SU-DHL-6 (cell line): ENCODE measurements around the gene RARB.

ENCODE experiments used
- H2AFZ ChIP-seq: fragments of 200-600 bp; sonication (generic); 2 replicates; pipeline ENCODE4 v1.6.1; 2014; ENCODE audit warnings: low read depth, mild to moderate bottlenecking, moderate library complexity, mixed read lengths, antibody characterized with exemption, low read length; ENCODE audit not compliant: severe bottlenecking
- H3F3A ChIP-seq: fragments of 200-600 bp; shearing (Covaris generic); 2 replicates; pipeline ENCODE4 v1.6.0; 2016; ENCODE audit warnings: antibody characterized with exemption, mild to moderate bottlenecking; ENCODE audit not compliant: insufficient read depth
- H3K27ac ChIP-seq: fragments of 200-600 bp; sonication (generic); 2 replicates; pipeline ENCODE4 v1.5.1; 2016; ENCODE audit warnings: low read depth, mild to moderate bottlenecking, low read length, moderate library complexity, mixed read lengths
- H3K27me3 ChIP-seq: fragments of 200-600 bp; sonication (generic), shearing (Covaris generic); 2 replicates; pipeline ENCODE4 v1.6.0; 2014; ENCODE audit warnings: mild to moderate bottlenecking, low read length
- H3K36me3 ChIP-seq: fragments of 200-600 bp; sonication (generic); 2 replicates; pipeline ENCODE4 v1.6.1; 2014; ENCODE audit warnings: mild to moderate bottlenecking, low read length, mixed read lengths
- H3K4me2 ChIP-seq: fragments of 300-600, 200-600 bp; shearing (Covaris generic), sonication (generic); 2 replicates; pipeline ENCODE4 v1.6.0; 2014; ENCODE audit warnings: low read length, low read depth, mild to moderate bottlenecking; ENCODE audit not compliant: poor library complexity, severe bottlenecking
- H3K4me3 ChIP-seq: fragments of 200-600 bp; sonication (generic); 2 replicates; pipeline ENCODE4 v1.5.1; 2014; ENCODE audit warnings: antibody characterized with exemption, low read length, mild to moderate bottlenecking, mixed read lengths; ENCODE audit not compliant: insufficient read depth, poor library complexity, severe bottlenecking
- H3K79me2 ChIP-seq: fragments of 200-600 bp; sonication (generic); 2 replicates; pipeline ENCODE4 v1.6.1; 2014; ENCODE audit warnings: mild to moderate bottlenecking, low read length, moderate library complexity; ENCODE audit not compliant: insufficient read depth
- H3K9ac ChIP-seq: fragments of 200-600 bp; sonication (generic); 2 replicates; pipeline ENCODE4 v1.7.0; 2014; ENCODE audit warnings: mild to moderate bottlenecking, low read length
- H3K9me2 ChIP-seq: fragments of 200-600 bp; sonication (generic); replicated peaks from 2 replicates; pipeline ENCODE4 v1.6.1; 2014; ENCODE audit warnings: low read length; ENCODE audit not compliant: insufficient read depth
- H3K9me3 ChIP-seq: fragments of 200-600 bp; sonication (generic); 2 replicates; pipeline ENCODE4 v1.6.1; 2014; ENCODE audit warnings: low read length, mixed read lengths; ENCODE audit not compliant: insufficient read depth
- H4K20me1 ChIP-seq: fragments of 200-600 bp; sonication (generic); 2 replicates; pipeline ENCODE4 v1.6.1; 2014; ENCODE audit warnings: low read depth, mild to moderate bottlenecking, antibody characterized with exemption, low read length, moderate library complexity, mixed read lengths
- EZH2phosphoT487 ChIP-seq: fragments of 200-600 bp; sonication (generic), shearing (Covaris generic); conservative IDR thresholded peaks from 2 replicates; pipeline ENCODE4 v1.6.1; 2018; ENCODE audit warnings: mild to moderate bottlenecking, antibody characterized with exemption, low read length, moderate library complexity, mixed read lengths
- TF ChIP-seq, protein P1 (sequence below): fragments of 200-600 bp; sonication (generic); IDR thresholded peaks from one replicate; pipeline ENCODE4 v1.5.1; 2017; ENCODE audit warnings: antibody characterized with exemption, mild to moderate bottlenecking, low read length, moderate library complexity; ENCODE audit not compliant: insufficient read depth, poor library complexity, severe bottlenecking

RARB gene

DNA sequence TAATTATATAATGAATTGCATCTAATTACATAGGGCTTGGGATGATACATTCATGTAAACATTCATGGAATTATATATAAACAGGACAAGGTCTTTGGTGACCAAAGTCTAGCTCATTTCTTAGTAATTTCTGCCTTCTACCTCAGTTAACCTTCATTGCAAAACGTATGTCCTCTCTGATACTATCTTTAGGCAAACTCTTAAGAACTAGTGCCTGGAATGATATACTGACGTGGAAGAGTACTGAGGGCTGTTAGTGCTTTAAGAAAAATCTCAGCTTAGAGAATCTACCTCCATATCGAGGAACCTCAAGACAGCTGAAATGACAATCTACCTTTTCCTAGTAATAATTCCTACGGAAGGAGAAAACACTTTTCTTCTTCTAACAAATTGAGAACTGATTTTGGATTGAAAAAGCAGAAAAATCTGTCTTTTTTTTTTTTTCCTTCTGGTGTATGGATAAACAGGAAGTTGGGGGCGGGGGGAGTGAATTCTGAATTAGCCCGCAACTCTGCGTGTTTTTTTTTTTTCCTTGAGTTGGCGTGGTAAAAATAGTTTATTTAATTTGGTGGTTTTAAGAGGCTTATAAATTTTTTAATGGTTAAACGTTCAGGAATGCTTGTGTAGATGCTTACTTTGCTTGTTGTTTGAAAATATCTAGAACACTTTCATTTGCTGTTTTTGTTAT, 43.2 kb downstream of the RARB start:
- Histone ChIP-seq H3K9me3 (no peaks in the 10 kb centered on the region), H2AFZ (no peak overlapping the region), H3F3A (no peaks in the 10 kb centered on the region), H3K9ac (no peak overlapping the region), H3K27me3 (no peaks in the 10 kb centered on the region), H3K4me2 (no peak overlapping the region), H3K9me2 (no peaks in the 10 kb centered on the region), H3K79me2 (no peaks in the 10 kb centered on the region), H3K4me3 (no peak overlapping the region), H3K36me3 (no peaks in the 10 kb centered on the region), H4K20me1 (no peaks in the 10 kb centered on the region), H3K27ac (no peak overlapping the region)
- TF ChIP-seq, protein P1, sequence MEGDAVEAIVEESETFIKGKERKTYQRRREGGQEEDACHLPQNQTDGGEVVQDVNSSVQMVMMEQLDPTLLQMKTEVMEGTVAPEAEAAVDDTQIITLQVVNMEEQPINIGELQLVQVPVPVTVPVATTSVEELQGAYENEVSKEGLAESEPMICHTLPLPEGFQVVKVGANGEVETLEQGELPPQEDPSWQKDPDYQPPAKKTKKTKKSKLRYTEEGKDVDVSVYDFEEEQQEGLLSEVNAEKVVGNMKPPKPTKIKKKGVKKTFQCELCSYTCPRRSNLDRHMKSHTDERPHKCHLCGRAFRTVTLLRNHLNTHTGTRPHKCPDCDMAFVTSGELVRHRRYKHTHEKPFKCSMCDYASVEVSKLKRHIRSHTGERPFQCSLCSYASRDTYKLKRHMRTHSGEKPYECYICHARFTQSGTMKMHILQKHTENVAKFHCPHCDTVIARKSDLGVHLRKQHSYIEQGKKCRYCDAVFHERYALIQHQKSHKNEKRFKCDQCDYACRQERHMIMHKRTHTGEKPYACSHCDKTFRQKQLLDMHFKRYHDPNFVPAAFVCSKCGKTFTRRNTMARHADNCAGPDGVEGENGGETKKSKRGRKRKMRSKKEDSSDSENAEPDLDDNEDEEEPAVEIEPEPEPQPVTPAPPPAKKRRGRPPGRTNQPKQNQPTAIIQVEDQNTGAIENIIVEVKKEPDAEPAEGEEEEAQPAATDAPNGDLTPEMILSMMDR = no peak
- TF ChIP-seq EZH2phosphoT487 = no peak

DNA sequence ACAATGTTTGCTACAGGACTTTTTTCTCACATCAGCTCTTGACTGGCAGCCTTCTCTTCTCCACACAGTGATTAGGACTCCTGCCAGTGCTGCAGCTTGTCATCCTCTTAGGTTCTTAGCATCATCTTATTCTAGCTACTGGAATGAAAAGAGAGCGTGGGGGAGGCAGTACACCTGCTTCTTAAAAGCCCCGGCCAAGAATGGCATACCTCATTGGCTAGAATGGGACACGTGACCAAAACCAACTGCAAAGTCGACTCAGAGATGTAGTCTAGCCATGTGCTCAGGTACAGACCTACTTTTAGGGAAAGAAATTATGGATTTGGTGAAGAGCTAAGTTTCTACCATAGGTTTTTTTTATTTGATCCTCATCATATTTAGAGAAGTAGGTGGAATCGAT, 44.1 kb downstream of the RARB start:
- Histone ChIP-seq H3K4me3 (no peak overlapping the region), H3K27ac (no peak overlapping the region), H3F3A (no peaks in the 10 kb centered on the region), H3K9me3 (no peaks in the 10 kb centered on the region), H2AFZ (no peak overlapping the region), H4K20me1 (no peaks in the 10 kb centered on the region), H3K36me3 (no peaks in the 10 kb centered on the region), H3K79me2 (no peaks in the 10 kb centered on the region), H3K9ac (no peak overlapping the region), H3K4me2 (no peak overlapping the region), H3K27me3 (no peaks in the 10 kb centered on the region), H3K9me2 (no peaks in the 10 kb centered on the region)
- TF ChIP-seq EZH2phosphoT487 = no peak
- TF ChIP-seq, protein P1 = no peak

DNA sequence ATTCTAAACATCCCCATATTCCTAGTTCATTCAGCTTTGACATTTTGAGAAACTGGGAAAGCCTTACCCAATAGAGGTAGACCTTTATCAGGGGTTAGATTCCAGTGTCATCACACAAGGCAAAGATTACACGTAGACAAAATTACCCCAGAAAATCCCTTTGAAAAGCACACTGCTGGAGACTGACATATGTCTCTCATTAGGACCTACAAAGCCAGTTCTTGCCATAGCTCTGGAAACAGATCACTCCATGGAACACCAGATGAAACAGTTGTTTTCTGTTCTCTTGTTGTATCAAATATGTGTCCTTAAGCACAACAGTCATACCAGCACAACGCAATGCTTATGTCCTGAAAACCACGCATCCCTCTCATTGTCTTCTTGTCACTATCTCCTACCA, 44.7 kb downstream of the RARB start:
- H3K27ac ChIP-seq = no peak overlapping the region
- no peaks in the 10 kb centered on the region for H3K36me3 ChIP-seq
- no peaks in the 10 kb centered on the region for H3K27me3 ChIP-seq
- no peak overlapping the region for H2AFZ ChIP-seq
- H3K9ac ChIP-seq = no peak overlapping the region
- H3K9me2 ChIP-seq = no peaks in the 10 kb centered on the region
- no peaks in the 10 kb centered on the region for H3K9me3 ChIP-seq
- TF ChIP-seq EZH2phosphoT487 = no peak
- TF ChIP-seq, protein P1 = no peak
- H3F3A ChIP-seq = no peaks in the 10 kb centered on the region
- no peak overlapping the region for H3K4me2 ChIP-seq
- no peaks in the 10 kb centered on the region for H3K79me2 ChIP-seq
- H3K4me3 ChIP-seq = no peak overlapping the region
- no peaks in the 10 kb centered on the region for H4K20me1 ChIP-seq
